SW 1271 (cell line): ENCODE measurements around the gene KIF5A.
A peak's percentile ranks its signal among the peaks of the same experiment; 100 is the strongest.

ENCODE experiments used
- DNase-seq, 2 experiments: peaks; one replicate each; lab custom pipeline; 2025; lab: John Stamatoyannopoulos, UW

Gene KIF5A

GRCh38 chr12:57520053-57520818 lies 29.6 kb upstream of the KIF5A start, which contains the start of gene DDIT3:
Gene DDIT3 (minus strand): TSS chr12:57520514. CDS start chr12:57517406, 3,108 bp downstream.
- DNase-seq: peak; percentile 97

GRCh38 chr12:57521525-57522010 lies 28.3 kb upstream of the KIF5A start:
- no peak for DNase-seq

- peak; percentile 84 to 89 for DNase-seq
These were observed 27.6 kb upstream of the KIF5A start, which contains the start of gene MBD6 for GRCh38 chr12:57522011-57522886. Gene MBD6 (plus strand): TSS chr12:57522824. CDS start chr12:57524304, 1,480 bp downstream.

- no peak for DNase-seq
These were observed 26.7 kb upstream of the KIF5A start for GRCh38 chr12:57522887-57523705.

GRCh38 chr12:57523706-57524614 lies 25.9 kb upstream of the KIF5A start:
- DNase-seq: no peak

- DNase-seq: no peak
These were observed 24.8 kb upstream of the KIF5A start for GRCh38 chr12:57524814-57525614.

GRCh38 chr12:57525615-57526383 lies 24.0 kb upstream of the KIF5A start:
- DNase-seq: no peak

GRCh38 chr12:57526477-57527126 lies 23.2 kb upstream of the KIF5A start:
- no peak for DNase-seq

- DNase-seq: no peak
These were observed 22.7 kb upstream of the KIF5A start for GRCh38 chr12:57527184-57527583.

GRCh38 chr12:57528176-57528575 lies 21.7 kb upstream of the KIF5A start:
- DNase-seq: no peak

- no peak for DNase-seq
These were observed 20.9 kb upstream of the KIF5A start for GRCh38 chr12:57528831-57529555.

GRCh38 chr12:57529831-57530230 lies 20.0 kb upstream of the KIF5A start:
- DNase-seq: no peak

- DNase-seq: no peak
These were observed 19.3 kb upstream of the KIF5A start for GRCh38 chr12:57530396-57531142.

- no peak for DNase-seq
These were observed 18.0 kb upstream of the KIF5A start for GRCh38 chr12:57531836-57532235.

GRCh38 chr12:57533108-57533507 lies 16.7 kb upstream of the KIF5A start:
- no peak for DNase-seq

- DNase-seq: no peak
These were observed 15.6 kb upstream of the KIF5A start for GRCh38 chr12:57534250-57534649.

- DNase-seq: no peak
These were observed 14.8 kb upstream of the KIF5A start for GRCh38 chr12:57534991-57535543.
